ENCODE data around the gene ARSG. TPM values are rescaled to one million over a fixed set of nuclear protein-coding genes. Genes with fewer than 3 reads are reported as not detected.
"Not testable (repeated sequence)": the region's sequence is repeated elsewhere in the genome, so short reads cannot be mapped to it uniquely, and the experiment has no call there.

ARSG gene
- polyA plus RNA-seq, 1 of the 3 experiments (the other 2 are of a cell fraction), result 0.41 TPM

DNA sequence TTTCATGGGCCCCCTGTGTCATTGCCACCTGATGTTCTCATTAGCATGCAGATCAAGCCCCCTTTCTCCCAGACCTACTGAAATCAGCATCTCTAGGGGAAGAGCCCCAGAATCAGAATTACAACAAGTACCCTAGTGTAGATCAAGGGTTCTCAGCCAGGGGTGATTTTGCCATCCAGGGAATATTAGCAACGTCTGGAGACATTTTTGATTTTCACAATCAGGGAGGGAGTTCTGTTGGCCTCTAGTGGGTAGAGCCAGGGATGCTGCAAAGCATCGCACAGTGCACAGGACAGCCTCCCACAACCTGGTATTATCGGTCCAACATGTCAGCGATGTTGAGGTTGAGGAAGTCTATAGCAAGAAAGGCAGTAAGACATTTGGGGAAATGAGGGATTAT, 36.1 kb upstream of the ARSG start:
- no peak for TF ChIP-seq SIN3A (IDR thresholded peaks at IDR 0.05; ENCODE audit: borderline replicate concordance, low read depth, low read length)
- no peak for TF ChIP-seq RXRA (IDR thresholded peaks at IDR 0.05; ENCODE audit: borderline replicate concordance, low read depth)
- no peak for TF ChIP-seq POLR2AphosphoS5 (IDR thresholded peaks at IDR 0.05; ENCODE audit: low read depth, low read length)
- TF ChIP-seq FOSL2 (IDR thresholded peaks at IDR 0.05; ENCODE audit: borderline replicate concordance, low read depth), result no peak
- TF ChIP-seq TEAD4 (IDR thresholded peaks at IDR 0.05; ENCODE audit: borderline replicate concordance, insufficient read depth), result no peak
- TF ChIP-seq NFIC (IDR thresholded peaks at IDR 0.05; ENCODE audit: borderline replicate concordance), result no peak
- TF ChIP-seq, protein P1, sequence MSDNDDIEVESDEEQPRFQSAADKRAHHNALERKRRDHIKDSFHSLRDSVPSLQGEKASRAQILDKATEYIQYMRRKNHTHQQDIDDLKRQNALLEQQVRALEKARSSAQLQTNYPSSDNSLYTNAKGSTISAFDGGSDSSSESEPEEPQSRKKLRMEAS (IDR thresholded peaks at IDR 0.05; ENCODE audit: low read depth), result no peak
- TF ChIP-seq TAF1 (IDR thresholded peaks at IDR 0.05; ENCODE audit: borderline replicate concordance, low read depth, low read length), result no peak
- TF ChIP-seq JUND (IDR thresholded peaks at IDR 0.05), result no peak
- TF ChIP-seq, protein P2, sequence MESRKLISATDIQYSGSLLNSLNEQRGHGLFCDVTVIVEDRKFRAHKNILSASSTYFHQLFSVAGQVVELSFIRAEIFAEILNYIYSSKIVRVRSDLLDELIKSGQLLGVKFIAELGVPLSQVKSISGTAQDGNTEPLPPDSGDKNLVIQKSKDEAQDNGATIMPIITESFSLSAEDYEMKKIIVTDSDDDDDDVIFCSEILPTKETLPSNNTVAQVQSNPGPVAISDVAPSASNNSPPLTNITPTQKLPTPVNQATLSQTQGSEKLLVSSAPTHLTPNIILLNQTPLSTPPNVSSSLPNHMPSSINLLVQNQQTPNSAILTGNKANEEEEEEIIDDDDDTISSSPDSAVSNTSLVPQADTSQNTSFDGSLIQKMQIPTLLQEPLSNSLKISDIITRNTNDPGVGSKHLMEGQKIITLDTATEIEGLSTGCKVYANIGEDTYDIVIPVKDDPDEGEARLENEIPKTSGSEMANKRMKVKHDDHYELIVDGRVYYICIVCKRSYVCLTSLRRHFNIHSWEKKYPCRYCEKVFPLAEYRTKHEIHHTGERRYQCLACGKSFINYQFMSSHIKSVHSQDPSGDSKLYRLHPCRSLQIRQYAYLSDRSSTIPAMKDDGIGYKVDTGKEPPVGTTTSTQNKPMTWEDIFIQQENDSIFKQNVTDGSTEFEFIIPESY (IDR thresholded peaks at IDR 0.05; ENCODE audit: borderline replicate concordance, low read depth), result no peak
- TF ChIP-seq CHD2 (IDR thresholded peaks at IDR 0.05; ENCODE audit: low read length, partially characterized antibody), result no peak
- no peak for TF ChIP-seq RCOR1 (IDR thresholded peaks at IDR 0.05; ENCODE audit: low read length)
- no peak overlapping the region for H3K9ac ChIP-seq
- no peaks in the 10 kb centered on the region for H3K4me1 ChIP-seq (ENCODE audit: control insufficient read depth in 1 of 2, insufficient read depth in 2 of 2, low read depth in 1 of 2, low read length in 1 of 2)
- DNase-seq, result no peak
- H3K9me2 ChIP-seq, result no peaks in the 10 kb centered on the region
- H3K36me3 ChIP-seq (replicated peaks in 1 of 2; ENCODE audit: control insufficient read depth in 1 of 2, insufficient read depth in 2 of 2, low read length in 1 of 2), result peaks cover 58 to 64% of the 10 kb centered on the region in 2 experiments
- H3K4me2 ChIP-seq, result no peak overlapping the region
- no peak overlapping the region for H3K27ac ChIP-seq (ENCODE audit: low read depth in 2 of 2, low read length in 1 of 2)
- H2AFZ ChIP-seq (ENCODE audit: low read depth), result no peak overlapping the region
- CTCF ChIA-PET, result interaction anchor here (0.9 to 1.8 kb wide), 4 partner anchors 8 to 207 kb away, joined by 3 to 8 read pairs (median 4); no protein-coding TSS in a partner anchor
- H4K20me1 ChIP-seq (ENCODE audit: insufficient read depth), result no peaks in the 10 kb centered on the region
- H3K79me2 ChIP-seq (ENCODE audit: insufficient read depth), result peaks cover 4% of the 10 kb centered on the region; the same call in 1 of the 2 replicates
- POLR2A ChIA-PET, result no interaction called here
- H3F3A ChIP-seq (replicated peaks; ENCODE audit: insufficient read depth), result no peaks in the 10 kb centered on the region
- no peak overlapping the region for H3K4me3 ChIP-seq (ENCODE audit: low read depth in 2 of 2, low read length in 1 of 2)
- no peaks in the 10 kb centered on the region for H3K27me3 ChIP-seq (ENCODE audit: insufficient read depth)
- WGBS (ENCODE audit: low lambda C conversion rate), result 82% methylated on average over 4 of the region's 4 CpGs
- no peaks in the 10 kb centered on the region for H3K9me3 ChIP-seq

DNA sequence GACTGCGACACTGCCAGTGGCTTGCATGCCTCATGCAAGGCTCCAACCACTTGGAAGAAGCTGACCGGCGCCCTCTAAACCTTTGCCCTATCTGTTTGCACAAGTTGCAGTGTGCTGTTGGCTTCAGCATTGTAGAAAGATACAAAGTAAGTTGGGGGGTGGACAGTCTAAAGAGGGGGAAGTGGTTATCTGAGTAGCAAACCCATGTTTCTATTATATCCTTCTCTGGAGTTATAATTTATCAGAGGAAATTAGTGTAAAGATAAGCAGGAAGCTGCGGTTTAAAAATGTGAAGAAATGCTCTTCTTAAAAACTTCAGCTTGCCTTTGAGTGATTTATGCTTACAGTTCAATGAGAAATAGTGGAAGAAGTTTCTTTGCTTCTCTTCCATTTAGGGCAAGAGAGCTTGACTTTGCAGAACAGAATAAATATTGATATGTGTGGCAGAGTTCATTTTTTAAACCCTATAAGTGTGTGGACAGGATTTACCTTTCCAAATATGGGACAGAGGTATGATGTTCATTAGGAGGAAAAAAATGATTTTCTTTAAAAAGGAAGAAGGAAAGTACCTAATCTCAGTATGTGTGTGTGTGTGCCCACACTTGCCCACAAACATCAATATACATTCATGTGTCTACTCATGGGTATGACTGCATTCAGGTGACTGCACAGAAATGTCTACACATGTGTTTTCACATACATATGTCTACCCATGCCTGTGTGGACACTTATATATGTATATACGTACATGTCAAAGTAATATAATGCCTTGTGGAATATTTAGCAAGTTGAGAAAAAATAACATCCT, 35.4 kb upstream of the ARSG start:
- CTCF ChIA-PET, result no interaction called here
- TF ChIP-seq, protein P3, sequence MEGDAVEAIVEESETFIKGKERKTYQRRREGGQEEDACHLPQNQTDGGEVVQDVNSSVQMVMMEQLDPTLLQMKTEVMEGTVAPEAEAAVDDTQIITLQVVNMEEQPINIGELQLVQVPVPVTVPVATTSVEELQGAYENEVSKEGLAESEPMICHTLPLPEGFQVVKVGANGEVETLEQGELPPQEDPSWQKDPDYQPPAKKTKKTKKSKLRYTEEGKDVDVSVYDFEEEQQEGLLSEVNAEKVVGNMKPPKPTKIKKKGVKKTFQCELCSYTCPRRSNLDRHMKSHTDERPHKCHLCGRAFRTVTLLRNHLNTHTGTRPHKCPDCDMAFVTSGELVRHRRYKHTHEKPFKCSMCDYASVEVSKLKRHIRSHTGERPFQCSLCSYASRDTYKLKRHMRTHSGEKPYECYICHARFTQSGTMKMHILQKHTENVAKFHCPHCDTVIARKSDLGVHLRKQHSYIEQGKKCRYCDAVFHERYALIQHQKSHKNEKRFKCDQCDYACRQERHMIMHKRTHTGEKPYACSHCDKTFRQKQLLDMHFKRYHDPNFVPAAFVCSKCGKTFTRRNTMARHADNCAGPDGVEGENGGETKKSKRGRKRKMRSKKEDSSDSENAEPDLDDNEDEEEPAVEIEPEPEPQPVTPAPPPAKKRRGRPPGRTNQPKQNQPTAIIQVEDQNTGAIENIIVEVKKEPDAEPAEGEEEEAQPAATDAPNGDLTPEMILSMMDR (IDR thresholded peaks at IDR 0.05), result no peak
- H2AFZ ChIP-seq (ENCODE audit: low read depth), result no peak overlapping the region
- DNase-seq, result no peak
- POLR2A ChIA-PET, result no interaction called here
- H3K9ac ChIP-seq, result no peak overlapping the region
- H3K4me1 ChIP-seq (ENCODE audit: control insufficient read depth in 1 of 2, insufficient read depth in 2 of 2, low read depth in 1 of 2, low read length in 1 of 2), result no peaks in the 10 kb centered on the region
- H3K36me3 ChIP-seq (replicated peaks in 1 of 2; ENCODE audit: control insufficient read depth in 1 of 2, insufficient read depth in 2 of 2, low read length in 1 of 2), result peaks cover 50 to 57% of the 10 kb centered on the region in 2 experiments
- no peak overlapping the region for H3K4me2 ChIP-seq
- no peaks in the 10 kb centered on the region for H3K9me3 ChIP-seq
- H3K4me3 ChIP-seq (ENCODE audit: low read depth in 2 of 2, low read length in 1 of 2), result no peak overlapping the region
- no peaks in the 10 kb centered on the region for H3F3A ChIP-seq (replicated peaks; ENCODE audit: insufficient read depth)
- H3K27me3 ChIP-seq (ENCODE audit: insufficient read depth), result no peaks in the 10 kb centered on the region
- H4K20me1 ChIP-seq (ENCODE audit: insufficient read depth), result no peaks in the 10 kb centered on the region
- 94% methylated on average over 5 of the region's 5 CpGs for WGBS (ENCODE audit: low lambda C conversion rate)
- H3K9me2 ChIP-seq, result no peaks in the 10 kb centered on the region
- no peak overlapping the region for H3K27ac ChIP-seq (ENCODE audit: low read depth in 2 of 2, low read length in 1 of 2)
- peaks cover 3% of the 10 kb centered on the region; the same call in 1 of the 2 replicates for H3K79me2 ChIP-seq (ENCODE audit: insufficient read depth)

DNA sequence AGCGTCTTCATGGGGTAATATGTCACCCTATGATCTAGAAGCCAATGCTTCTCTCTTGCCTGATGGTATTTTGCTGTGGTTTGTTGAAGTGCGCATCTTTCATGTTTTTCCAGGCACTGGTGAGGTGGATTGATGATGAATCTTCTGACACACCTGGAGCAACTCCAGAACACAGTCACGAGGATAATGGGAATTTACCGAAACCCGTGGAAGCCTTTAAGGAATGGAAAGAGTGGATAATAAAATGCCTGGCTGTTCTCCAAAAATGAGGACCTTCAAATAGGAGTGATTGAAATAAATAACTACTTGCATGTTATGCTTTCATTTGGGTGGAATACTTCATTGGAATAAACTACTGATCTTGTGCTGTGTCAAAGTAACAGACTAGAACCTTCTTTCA, 34.6 kb upstream of the ARSG start:
- 88% methylated on average over 5 of the region's 5 CpGs for WGBS (ENCODE audit: low lambda C conversion rate)
- H3K4me3 ChIP-seq (ENCODE audit: low read depth in 2 of 2, low read length in 1 of 2); POLR2A ChIA-PET; H4K20me1 ChIP-seq (ENCODE audit: insufficient read depth); H3K4me2 ChIP-seq; H3K9me3 ChIP-seq; H3F3A ChIP-seq (replicated peaks; ENCODE audit: insufficient read depth); CTCF ChIA-PET; DNase-seq; H3K9ac ChIP-seq; H3K9me2 ChIP-seq; H3K27ac ChIP-seq (ENCODE audit: low read depth in 2 of 2, low read length in 1 of 2); H3K79me2 ChIP-seq (ENCODE audit: insufficient read depth); H3K4me1 ChIP-seq (ENCODE audit: control insufficient read depth in 1 of 2, insufficient read depth in 2 of 2, low read depth in 1 of 2, low read length in 1 of 2); H2AFZ ChIP-seq (ENCODE audit: low read depth); H3K27me3 ChIP-seq (ENCODE audit: insufficient read depth): not testable (repeated sequence)
- peaks cover 45 to 53% of the 10 kb centered on the region in 2 experiments for H3K36me3 ChIP-seq (replicated peaks in 1 of 2; ENCODE audit: control insufficient read depth in 1 of 2, insufficient read depth in 2 of 2, low read length in 1 of 2)

Measured in SK-N-SH (cell line).